GM18951 (cell line): Measurements from ENCODE around the gene SSR4.

Source experiments
- POLR2A ChIP-seq: IDR thresholded peaks from 4 replicates; pipeline ENCODE4 v1.6.1; 2011; ENCODE audit warnings: mild to moderate bottlenecking; ENCODE audit not compliant: insufficient read length, insufficient read depth; ENCODE audit errors: extremely low read depth
- in situ Hi-C: fragments of 300-500 bp; cut with MboI; formaldehyde crosslinking; loops from one replicate; pipeline ENCODE4 v1.12.0; 2022; ENCODE audit warnings: low sequenced_read_pairs, mixed read lengths, inconsistent platforms; ENCODE audit not compliant: unreplicated experiment

Gene SSR4

DNA sequence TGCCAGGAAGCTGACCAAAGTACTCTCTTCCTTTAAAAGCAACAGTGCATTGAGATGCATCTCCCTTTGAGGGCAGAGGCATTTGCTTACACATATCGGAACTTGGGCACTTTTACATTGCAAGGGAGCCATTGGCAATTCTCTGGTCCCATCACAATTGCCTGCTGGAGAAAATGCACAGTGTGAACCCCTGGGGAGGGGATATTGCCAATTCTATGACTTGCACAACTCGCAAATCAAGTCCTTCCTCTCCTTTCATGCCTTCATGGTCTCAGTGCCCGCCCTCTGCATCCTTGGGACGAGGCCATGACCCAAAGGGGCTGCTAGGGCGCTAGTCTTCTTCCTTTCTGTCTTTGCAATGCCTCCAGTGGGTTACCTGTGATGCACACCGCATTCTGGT is 50.7 kb downstream of the SSR4 start:
- in situ Hi-C loops: no loop called here
- TF ChIP-seq POLR2A: no peak

DNA sequence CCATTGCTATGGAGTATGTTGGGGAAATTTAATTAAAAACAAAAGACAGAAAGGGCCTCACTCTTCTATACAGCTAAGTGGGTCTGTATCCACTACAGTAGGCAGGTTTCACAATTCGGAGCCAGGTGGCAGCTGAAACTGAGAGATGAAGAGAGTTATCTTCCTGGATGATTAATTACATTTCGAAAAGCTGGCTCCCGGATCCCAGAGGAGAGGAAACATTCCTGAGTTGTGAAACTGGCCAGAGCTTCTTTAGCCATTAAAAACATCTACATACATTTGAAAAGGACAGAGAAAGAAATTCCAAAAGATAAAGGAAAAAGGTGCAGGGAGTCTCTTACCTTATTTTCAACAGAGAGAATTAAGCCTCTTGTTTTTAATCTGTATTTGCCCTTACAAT is 51.4 kb downstream of the SSR4 start:
- TF ChIP-seq POLR2A: no peak
- in situ Hi-C loops: no loop called here
